D721Med (cell line): ENCODE results near the gene TPPP3.

Experiments used
- DNase-seq: peaks from one replicate; pipeline ENCODE4 v3.0.0; 2011; ENCODE audit warnings: low spot score; ENCODE audit not compliant: insufficient read length
- FAIRE-seq: peaks from 2 replicates; lab custom pipeline; 2011; peaks lifted over from hg19 to GRCh38; lab: Jason Lieb, UNC
- CTCF ChIP-seq: IDR thresholded peaks from 2 replicates; pipeline ENCODE4 v1.5.1; 2012; ENCODE audit warnings: mild to moderate bottlenecking, control low read depth; ENCODE audit not compliant: insufficient read depth; ENCODE audit errors: missing control alignments

Gene TPPP3

DNA sequence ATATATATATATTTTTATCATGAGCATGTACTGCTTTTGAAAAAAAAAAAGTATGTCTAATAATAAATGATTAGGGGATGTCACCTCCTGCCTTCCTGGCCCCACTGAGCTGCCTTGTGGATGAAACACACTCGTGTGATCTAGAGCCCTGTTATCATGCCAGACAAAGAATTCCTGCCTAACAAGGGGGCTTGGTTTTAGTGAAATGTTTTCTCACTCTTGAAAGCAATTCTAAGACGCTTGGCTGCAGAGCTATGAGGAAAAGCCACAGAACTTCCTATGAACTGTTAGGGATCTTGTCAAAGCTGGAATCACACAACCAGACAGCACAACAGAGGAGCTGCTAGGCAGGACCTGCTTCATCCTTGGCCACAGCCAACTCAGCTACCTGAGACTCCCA, 19.0 kb upstream of the TPPP3 start:
- DNase-seq = no peak
- TF ChIP-seq CTCF = no peak
- no peak for FAIRE-seq

DNA sequence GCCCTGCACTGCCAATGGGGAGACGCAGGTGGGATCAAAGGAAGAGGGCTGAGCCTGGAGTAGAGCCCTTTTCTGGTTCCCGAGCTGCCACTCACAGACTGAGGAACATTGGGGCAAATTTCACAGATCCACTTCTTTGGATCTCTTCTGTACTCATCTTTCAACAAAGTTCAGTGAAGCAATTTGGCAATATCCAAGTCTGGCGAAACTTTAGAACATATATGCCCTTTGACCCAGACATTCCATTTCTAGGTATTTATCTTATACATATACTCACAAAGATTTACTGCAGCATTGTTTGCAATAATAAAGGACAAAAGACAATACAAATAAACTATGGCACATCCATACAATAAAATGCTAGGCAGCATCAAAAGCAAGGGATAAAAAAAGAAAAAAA, 18.0 kb upstream of the TPPP3 start:
- DNase-seq (no peak), FAIRE-seq (no peak)
- TF ChIP-seq CTCF = no peak

GRCh38 chr16:67409631-67410030, 16.3 kb upstream of the TPPP3 start:
- DNase-seq = no peak
- no peak for TF ChIP-seq CTCF
- no peak for FAIRE-seq

- DNase-seq (no peak), FAIRE-seq (no peak)
- no peak for TF ChIP-seq CTCF
These were observed 14.6 kb upstream of the TPPP3 start for GRCh38 chr16:67407788-67408452.

DNA sequence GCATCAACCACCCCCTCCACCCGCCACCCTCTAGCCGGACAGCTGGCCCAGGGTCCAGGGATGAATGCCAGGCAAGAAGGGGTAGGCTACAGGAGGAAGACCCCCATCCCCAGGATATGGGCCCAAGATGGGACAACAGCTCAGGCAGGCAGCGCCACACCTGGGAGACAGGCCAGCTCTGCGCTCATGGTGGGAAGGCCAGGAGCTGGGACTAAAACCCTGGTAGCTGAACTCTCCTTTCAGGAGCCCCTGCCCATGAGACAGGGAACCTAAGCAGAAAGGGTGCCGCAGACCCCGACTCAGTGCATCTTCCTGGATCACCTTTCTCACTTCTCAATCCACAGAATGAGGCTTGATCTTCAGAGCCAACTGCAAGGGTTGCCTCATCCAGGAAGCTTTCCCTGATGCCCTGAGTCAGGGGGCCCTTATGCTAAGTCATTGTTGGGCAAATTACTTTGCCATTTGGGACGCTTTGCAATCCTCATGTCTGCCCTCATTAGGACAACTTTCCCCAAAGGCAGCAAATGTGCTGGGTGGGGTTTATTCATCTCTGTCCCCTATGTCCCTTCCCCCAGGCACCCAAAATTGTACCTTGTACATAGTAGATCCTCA, 14.0 kb upstream of the TPPP3 start:
- no peak for TF ChIP-seq CTCF
- no peak for FAIRE-seq
- DNase-seq = no peak

DNA sequence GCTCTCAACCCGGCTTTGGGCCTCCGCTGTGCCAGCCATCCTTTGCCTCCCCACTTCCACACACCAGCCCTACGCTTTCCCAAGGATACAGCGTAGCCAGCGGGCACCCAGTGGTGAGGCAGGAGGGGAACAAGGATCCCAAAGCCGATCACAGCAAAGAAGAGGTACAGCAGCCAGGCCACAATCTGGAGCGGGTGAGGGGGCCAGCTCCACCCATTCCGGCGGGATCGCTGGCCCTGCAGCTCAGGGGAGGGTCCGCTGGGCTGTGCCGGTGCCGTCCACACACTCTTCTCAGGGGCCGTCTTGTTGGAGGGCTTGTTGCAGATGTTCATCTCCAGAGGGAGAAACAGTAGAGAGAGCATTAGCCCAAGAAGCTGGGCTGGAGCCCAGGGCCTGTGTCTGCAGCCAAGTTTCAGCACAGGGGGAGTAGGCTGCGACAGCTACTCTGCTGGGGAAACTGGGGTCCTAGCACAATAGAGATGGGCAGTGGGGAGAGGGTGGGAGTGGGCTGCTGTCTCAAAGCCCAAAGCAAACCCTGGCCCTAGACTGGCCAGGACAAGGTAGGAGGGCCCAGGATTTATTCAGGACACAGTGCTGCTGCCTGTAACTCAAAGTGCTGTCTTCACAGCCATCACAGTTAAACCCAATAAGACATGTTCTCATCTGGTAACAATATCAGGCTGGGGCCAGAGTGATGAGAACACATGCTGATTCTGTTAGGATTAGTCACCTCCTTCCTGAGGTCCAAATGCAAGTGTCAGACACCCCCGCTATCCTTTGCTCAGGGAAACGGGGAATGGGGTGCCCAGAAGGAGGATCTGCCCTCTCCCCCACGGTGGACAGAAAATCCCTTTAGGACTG, 13.0 kb upstream of the TPPP3 start:
- FAIRE-seq = no peak
- TF ChIP-seq CTCF = no peak
- no peak for DNase-seq
